Lower leg skin (tissue), 4 donors: ENCODE data around the gene CARD10. TPM values are rescaled to one million over a fixed set of nuclear protein-coding genes. Genes with fewer than 3 reads are reported as not detected.

Experiments
- DNase-seq, 2 donors: peaks; one replicate each; pipeline ENCODE4 v3.0.0-alpha.2; 2019; ENCODE audit warnings: low spot score in 2 of 2
- H3K4me3 ChIP-seq: fragments of 200-600 bp; sonication (generic); 2 replicates; pipeline ENCODE4 v1.5.1; 2017; ENCODE audit warnings: mild to moderate bottlenecking, low read depth; ENCODE audit not compliant: poor library complexity, severe bottlenecking
- CTCF ChIP-seq, 3 donors: fragments of 450-650 bp; IDR thresholded peaks; one replicate each; pipeline ENCODE4 v1.5.1; 2016; ENCODE audit warnings: antibody characterized with exemption in 3 of 3, mild to moderate bottlenecking in 3 of 3, moderate library complexity in 2 of 3
- POLR2A ChIP-seq, 2 donors: fragments of 450-650 bp; IDR thresholded peaks; one replicate each; pipeline ENCODE4 v1.6.1; 2016 to 2017; ENCODE audit warnings: antibody characterized with exemption in 2 of 2, mild to moderate bottlenecking in 1 of 2, moderate library complexity in 1 of 2
- WGBS, 2 donors: methylation state at CpG; one replicate each; pipeline ENCODE4 v1.1.5; 2018; 5-methylcytosine and 5-hydroxymethylcytosine counted together
- intact Hi-C: fragments of 100-400 bp; cut with DNase I; formaldehyde crosslinking; loops from one replicate; pipeline ENCODE4 v1.15.0; 2023; ENCODE audit warnings: low total_unique reads
- total RNA-seq, 4 donors: library from RNA; depleted of rRNA; stranded (reverse); fragments of >200 nt; gene quantifications; one replicate each; pipeline ENCODE4 v1.1.0, GENCODE V29; 2016

Gene CARD10
- total RNA-seq, 4 donors from 2014 or later: 13.2 to 22.5 (median 18.6) TPM

GRCh38 chr22:37525746-37526350 lies 6.6 kb upstream of the CARD10 start:
- TF ChIP-seq POLR2A (IDR thresholded peaks at IDR 0.05): no peak
- no peak for TF ChIP-seq CTCF (IDR thresholded peaks at IDR 0.05)
- 38 to 45% methylated on average over 7 of the region's 7 CpGs for whole genome bisulfite sequencing, 2 donors
- H3K4me3 ChIP-seq: no peak overlapping the region
- DNase-seq: no peak
- intact Hi-C loops: loop anchor here (10.0 kb wide), 1 partner anchor 59 kb away; the partner anchor contains the start of gene LGALS2

GRCh38 chr22:37525073-37525745 lies 6.0 kb upstream of the CARD10 start:
- no peak for DNase-seq
- intact Hi-C loops: loop anchor here (10.0 kb wide), 1 partner anchor 60 kb away; the partner anchor contains the start of gene LGALS2
- no peak for TF ChIP-seq POLR2A (IDR thresholded peaks at IDR 0.05)
- no peak for TF ChIP-seq CTCF (IDR thresholded peaks at IDR 0.05)
- 25 to 44% methylated on average over 6 to 7 of the region's 10 CpGs for WGBS, 2 donors
- no peak overlapping the region for H3K4me3 ChIP-seq

GRCh38 chr22:37522482-37522881 lies 3.3 kb upstream of the CARD10 start:
- WGBS, 2 donors: 96% methylated on average over 6 of the region's 6 CpGs
- TF ChIP-seq CTCF (IDR thresholded peaks at IDR 0.05) (no peak), POLR2A (IDR thresholded peaks at IDR 0.05) (no peak)
- intact Hi-C loops: loop anchor here (10.0 kb wide), 1 partner anchor 62 kb away; the partner anchor contains the start of gene LGALS2
- no peak for DNase-seq
- H3K4me3 ChIP-seq: no peak overlapping the region

- intact Hi-C loops: loop anchor here (10.0 kb wide), 1 partner anchor 64 kb away; the partner anchor contains the start of gene LGALS2
- 64 to 66% methylated on average over 14 of the region's 14 CpGs for WGBS, 2 donors
- H3K4me3 ChIP-seq: no peak overlapping the region
These were observed 2.1 kb upstream of the CARD10 start for GRCh38 chr22:37521236-37521739.

GRCh38 chr22:37520776-37521191 lies 1.6 kb upstream of the CARD10 start:
- 56 to 60% methylated on average over 10 of the region's 10 CpGs for WGBS, 2 donors
- no peak for DNase-seq
- H3K4me3 ChIP-seq: no peak overlapping the region
- TF ChIP-seq CTCF (IDR thresholded peaks at IDR 0.05) (no peak), POLR2A (IDR thresholded peaks at IDR 0.05) (no peak)
- intact Hi-C loops: loop anchor here (10.0 kb wide), 1 partner anchor 64 kb away; the partner anchor contains the start of gene LGALS2

More at GRCh38 chr22:37521236-37521739, 2.1 kb upstream of the CARD10 start:
- DNase-seq: no peak
- TF ChIP-seq POLR2A (IDR thresholded peaks at IDR 0.05): no peak
- TF ChIP-seq CTCF (IDR thresholded peaks at IDR 0.05): no peak
